ENCODE results near the gene ANKRD39. TPM values are rescaled to one million over a fixed set of nuclear protein-coding genes. Genes with fewer than 3 reads are reported as not detected.

The ANKRD39 gene
- total and polyA plus RNA-seq, 2 of the 4 experiments (the other 2 are of a cell fraction), result 12.5 to 17.0 TPM

GRCh38 chr2:96831679-96832078 is 26.1 kb downstream of the ANKRD39 start:
- Histone ChIP-seq H3K79me1 (ENCODE audit: low read depth in 1 of 2, low read length in 2 of 2) (0 out of 4 replicates have a peak, but pooled peaks cover 0 to under 1% of the 10 kb centered on the region in 2 experiments), H3K4me3 (ENCODE audit: insufficient read depth, low read depth, low read length) (no peak overlapping the region), H3K14ac (replicated peaks; ENCODE audit: low read depth, low read length) (no peak overlapping the region), H3K56ac (ENCODE audit: extremely low read depth, insufficient read depth, low read length) (no peak overlapping the region), H3K4ac (ENCODE audit: low read depth, low read length) (no peak overlapping the region), H2BK15ac (ENCODE audit: low read depth, low read length) (no peak overlapping the region), H3K9me3 (ENCODE audit: control insufficient read depth, insufficient read depth, low read length) (no peaks in the 10 kb centered on the region), H4K8ac (ENCODE audit: low read depth in 2 of 2, low read length in 2 of 2) (no peak overlapping the region), H2BK120ac (ENCODE audit: low read depth, low read length) (no peak overlapping the region), H4K91ac (ENCODE audit: insufficient read depth, low read depth, low read length) (no peak overlapping the region), H3K9ac (ENCODE audit: low read depth, low read length) (no peak overlapping the region), H2AK9ac (replicated peaks; ENCODE audit: low read depth, low read length, poor library complexity) (no peak overlapping the region), H2AFZ (replicated peaks; ENCODE audit: low read length, poor library complexity) (no peak overlapping the region), H2BK5ac (ENCODE audit: low read depth, low read length, poor library complexity, severe bottlenecking) (no peak overlapping the region), H3K18ac (ENCODE audit: low read depth, low read length) (no peak overlapping the region), H4K20me1 (ENCODE audit: insufficient read depth, low read length) (no peaks in the 10 kb centered on the region), H3K23ac (ENCODE audit: low read depth, low read length) (no peak overlapping the region), H2BK20ac (ENCODE audit: low read depth, low read length) (no peak overlapping the region), H3K36me3 (ENCODE audit: control insufficient read depth, insufficient read depth, low read length) (peaks cover 28% of the 10 kb centered on the region), H3K27me3 (ENCODE audit: control insufficient read depth, insufficient read depth, low read length) (no peaks in the 10 kb centered on the region), H3K4me2 (ENCODE audit: low read depth, low read length) (no peak overlapping the region), H3K4me1 (ENCODE audit: control insufficient read depth, insufficient read depth, low read length) (peaks cover 10% of the 10 kb centered on the region; the same call in 1 of the 2 replicates), H3K27ac (ENCODE audit: insufficient read depth, low read length) (no peak overlapping the region), H2AK5ac (ENCODE audit: low read depth, low read length) (no peak overlapping the region), H4K5ac (ENCODE audit: low read depth, low read length) (no peak overlapping the region), H3K9me1 (ENCODE audit: insufficient read depth, low read length) (peaks cover 11% of the 10 kb centered on the region; the same call in 1 of the 2 replicates)
- CTCF ChIA-PET, result interaction anchor here (1.0 kb wide), 1 partner anchor 26 kb away, joined by 4 read pairs; the partner anchor contains the start of gene ANKRD39
- DNase-seq, result no peak
- WGBS, 2 experiments (ENCODE audit: extremely low coverage in 2 of 2, insufficient read length in 1 of 2), result 100% methylated on average over 4 of the region's 10 CpGs; no CpG with 5 or more reads in 1 of the 2 experiments
- ATAC-seq (ENCODE audit: low read depth), result no peak
- in situ Hi-C loops (cut with MboI; ENCODE audit: low sequenced_read_pairs) (no loop called here), intact Hi-C loops (cut with micrococcal nuclease) (no loop called here), dilution Hi-C loops (cut with HindIII; ENCODE audit: low sequenced_read_pairs, unreplicated experiment) (no loop called here)
- POLR2A ChIA-PET (ENCODE audit: unreplicated experiment), result no interaction called here
- no TSS peak for BruUV-seq (replicated peaks)
- TF ChIP-seq NFE2L2 (IDR thresholded peaks at IDR 0.05; ENCODE audit: low read depth, low read length) (no peak), BHLHE40 (IDR thresholded peaks at IDR 0.05; ENCODE audit: low read depth, low read length) (no peak), MAZ (IDR thresholded peaks at IDR 0.05; ENCODE audit: borderline replicate concordance, low read depth, low read length) (no peak), MXI1 (IDR thresholded peaks at IDR 0.05; ENCODE audit: borderline replicate concordance, low read depth, low read length) (no peak), CEBPB (IDR thresholded peaks at IDR 0.05; ENCODE audit: low read depth, low read length) (no peak)

Measured in IMR-90 (cell line).